HG03520 (cell line): ENCODE measurements around the gene ZP3.
"Not testable (repeated sequence)": the region's sequence is repeated elsewhere in the genome, so short reads cannot be mapped to it uniquely, and the experiment has no call there.

ENCODE experiments used
- ATAC-seq: cut with Tn5 transposase; IDR thresholded peaks from one replicate; pipeline ENCODE4 v1.9.1; 2021; ENCODE audit warnings: mild to moderate bottlenecking, moderate library complexity; ENCODE audit not compliant: unreplicated experiment

Gene ZP3

DNA sequence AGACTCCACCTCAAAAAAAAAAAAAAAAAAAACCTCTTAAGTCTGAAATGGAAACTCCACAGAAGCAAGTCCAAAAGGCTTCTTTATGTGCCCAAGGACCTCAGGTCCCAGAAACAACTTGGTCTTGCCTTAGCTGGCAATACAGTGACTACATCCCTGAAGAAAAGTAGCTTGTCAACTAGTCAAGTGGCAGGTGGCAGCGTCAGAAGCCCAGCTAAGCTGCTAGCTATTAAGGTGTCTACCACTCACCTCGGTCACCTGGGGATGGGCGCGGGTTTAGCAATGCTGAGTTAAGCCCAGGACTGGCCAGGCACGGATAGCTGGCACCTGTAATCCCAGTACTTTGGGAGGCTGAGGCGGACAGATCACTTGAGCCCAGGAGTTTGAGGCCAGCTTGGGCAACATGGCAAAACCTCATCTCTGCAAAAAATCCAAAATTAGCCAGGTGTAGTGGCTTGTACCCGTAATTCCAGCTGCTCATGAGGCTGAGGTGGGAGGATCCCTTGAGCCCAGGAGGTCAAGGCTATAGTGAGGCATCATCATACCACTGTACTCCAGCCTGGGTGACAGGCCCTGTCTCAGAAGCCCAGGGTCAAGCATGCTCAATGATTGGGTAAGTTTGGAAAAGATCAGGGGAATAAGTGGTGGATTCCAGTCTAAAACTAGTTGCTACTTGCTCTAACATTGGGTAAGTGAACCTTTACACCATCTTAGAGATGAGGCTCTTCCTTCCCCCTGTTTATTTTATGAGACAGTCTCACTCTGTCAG lies 14.6 kb downstream of the ZP3 start:
- not testable (repeated sequence) for ATAC-seq

DNA sequence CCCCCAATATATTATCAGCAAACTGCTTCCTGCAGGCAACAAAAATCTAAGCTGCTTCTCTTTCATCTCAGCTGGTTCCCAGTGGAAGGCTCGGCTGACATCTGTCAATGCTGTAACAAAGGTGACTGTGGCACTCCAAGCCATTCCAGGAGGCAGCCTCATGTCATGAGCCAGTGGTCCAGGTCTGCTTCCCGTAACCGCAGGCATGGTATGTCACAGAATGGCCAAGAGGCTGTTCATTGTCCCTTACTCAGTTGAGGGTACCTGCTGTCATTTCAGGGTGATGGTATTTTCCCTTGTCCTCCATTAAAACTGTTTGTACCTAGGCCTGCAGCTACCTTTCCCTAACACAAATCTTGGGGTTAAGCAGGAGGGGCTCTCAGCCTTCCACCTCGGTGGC lies 15.7 kb downstream of the ZP3 start:
- ATAC-seq, result not testable (repeated sequence)

DNA sequence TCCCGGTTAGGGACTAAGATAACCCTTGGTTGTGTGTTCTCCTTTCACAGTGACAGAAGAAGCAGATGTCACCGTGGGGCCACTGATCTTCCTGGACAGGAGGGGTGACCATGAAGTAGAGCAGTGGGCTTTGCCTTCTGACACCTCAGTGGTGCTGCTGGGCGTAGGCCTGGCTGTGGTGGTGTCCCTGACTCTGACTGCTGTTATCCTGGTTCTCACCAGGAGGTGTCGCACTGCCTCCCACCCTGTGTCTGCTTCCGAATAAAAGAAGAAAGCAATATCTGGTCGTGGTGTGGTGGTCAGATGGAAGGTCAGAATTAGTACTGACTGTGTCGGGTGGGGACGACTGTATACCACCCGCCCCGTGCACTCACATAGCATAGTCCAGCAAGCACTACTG lies 17.0 kb downstream of the ZP3 start:
- peak; percentile 52 for ATAC-seq

DNA sequence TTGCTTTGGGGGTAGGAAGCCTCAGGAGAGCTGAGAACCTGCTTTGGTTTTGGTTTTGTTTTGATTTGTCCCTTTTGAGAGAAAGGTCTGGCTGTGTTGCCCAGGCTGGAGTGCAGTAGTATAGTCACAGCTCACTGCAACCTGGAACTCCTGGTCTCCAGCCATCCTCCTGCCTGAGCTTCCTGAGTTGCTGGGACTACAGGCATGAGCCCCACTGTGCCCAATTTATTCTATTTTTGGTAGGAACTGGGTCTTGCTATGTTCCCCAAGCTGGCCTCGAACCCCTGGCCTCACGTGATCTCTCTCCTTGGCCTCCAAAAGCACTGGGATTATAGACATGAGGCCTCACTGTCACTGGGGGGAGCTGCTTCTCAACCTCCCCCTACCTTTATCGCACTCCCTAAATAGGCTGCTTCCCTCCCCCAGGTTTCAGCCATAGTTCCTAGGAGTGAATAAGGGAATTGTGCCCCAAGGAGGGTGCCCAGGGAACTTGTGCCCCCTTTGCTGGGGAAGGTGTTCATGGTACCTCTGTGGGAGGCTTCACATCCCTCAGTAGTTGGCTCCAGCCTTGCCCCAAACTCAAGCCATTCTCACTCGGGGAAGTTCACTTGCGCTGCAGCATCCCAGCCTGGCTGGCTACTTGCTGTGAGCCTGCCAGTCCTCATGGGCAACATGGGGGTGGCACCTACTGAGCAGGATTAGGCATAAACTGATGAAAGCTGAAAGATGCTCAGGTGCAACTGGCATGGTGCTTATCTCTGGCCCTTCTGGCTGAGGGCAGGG lies 18.1 kb downstream of the ZP3 start:
- ATAC-seq, result not testable (repeated sequence)

DNA sequence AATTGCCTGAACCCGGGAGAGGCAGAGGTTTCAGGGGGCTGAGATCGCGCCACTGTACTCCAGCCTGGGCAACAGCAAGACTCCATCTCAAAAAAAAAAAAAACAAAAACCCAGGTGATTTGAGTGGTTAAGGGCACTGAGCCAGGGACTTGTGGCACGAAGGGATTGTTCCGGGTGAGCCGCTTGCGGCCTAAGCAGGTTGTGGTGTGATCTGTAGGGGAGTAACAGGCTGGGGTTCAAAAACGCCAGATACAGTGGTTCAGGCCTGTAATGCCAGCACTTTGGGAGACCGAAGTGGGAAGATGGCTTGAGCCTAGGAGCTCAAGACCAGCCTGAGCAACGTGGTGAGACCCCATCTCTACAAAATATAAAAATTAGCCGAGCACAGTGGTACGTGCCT lies 19.1 kb downstream of the ZP3 start:
- ATAC-seq, result not testable (repeated sequence)

DNA sequence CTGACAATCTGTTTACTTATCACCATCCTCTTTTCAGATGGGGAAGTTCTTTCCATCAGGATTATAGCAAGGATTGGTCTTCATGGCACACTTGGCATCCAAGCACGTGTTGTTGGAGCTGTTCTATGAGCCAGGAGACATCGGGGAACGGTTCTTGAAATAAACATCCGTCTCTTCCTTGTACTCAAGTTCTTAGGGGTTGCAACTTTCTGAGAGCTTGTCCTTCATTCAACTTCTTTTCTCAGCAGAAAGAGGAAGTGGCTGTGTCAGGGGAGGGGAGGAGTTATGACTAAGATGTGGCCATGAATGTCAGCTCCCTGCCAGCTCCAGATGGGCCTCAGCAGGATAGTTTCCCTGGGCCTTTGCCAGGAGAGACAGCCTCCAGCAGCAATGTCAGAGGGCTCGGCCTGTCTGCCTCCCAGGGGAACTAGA lies 20.8 kb downstream of the ZP3 start:
- peak; percentile 88 for ATAC-seq

DNA sequence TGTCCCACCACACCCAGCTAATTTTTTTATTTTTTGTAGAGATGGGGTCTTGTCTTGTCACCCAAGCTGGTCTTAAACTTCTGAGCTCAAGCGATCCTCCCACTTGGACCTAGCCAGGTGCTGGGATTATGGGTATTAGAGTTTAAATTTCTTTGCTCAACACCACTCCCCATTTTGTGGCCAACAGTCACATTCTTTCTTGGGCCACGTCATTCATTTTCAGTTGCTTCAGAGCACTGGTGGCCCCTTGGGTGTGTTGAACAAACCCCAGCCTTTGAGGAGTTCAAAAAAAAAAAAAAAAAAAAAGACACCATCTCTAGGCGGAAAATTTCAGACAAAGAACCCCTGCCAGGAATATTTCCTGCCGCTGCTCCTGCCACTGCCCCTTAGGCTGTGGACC lies 32.3 kb downstream of the ZP3 start:
- not testable (repeated sequence) for ATAC-seq

DNA sequence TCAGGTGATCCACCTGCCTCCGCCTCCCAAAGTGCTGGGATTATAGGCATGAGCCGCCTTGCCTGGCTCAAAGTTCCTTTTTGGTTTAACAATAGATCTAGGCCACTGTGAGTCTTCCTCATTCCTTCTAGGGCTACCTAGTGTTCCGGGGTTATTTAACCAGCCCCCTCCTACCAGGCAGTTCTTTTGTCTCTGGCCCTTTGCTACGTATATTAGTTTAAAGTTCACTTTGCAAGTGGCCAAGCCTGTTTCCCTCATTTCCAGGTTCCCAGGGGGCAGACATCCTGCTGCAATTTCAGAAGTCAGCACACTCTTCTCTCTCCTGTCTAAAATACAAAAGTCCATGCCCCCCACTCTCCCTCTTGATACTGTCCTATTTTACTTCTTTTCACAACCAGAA lies 33.8 kb downstream of the ZP3 start:
- not testable (repeated sequence) for ATAC-seq

DNA sequence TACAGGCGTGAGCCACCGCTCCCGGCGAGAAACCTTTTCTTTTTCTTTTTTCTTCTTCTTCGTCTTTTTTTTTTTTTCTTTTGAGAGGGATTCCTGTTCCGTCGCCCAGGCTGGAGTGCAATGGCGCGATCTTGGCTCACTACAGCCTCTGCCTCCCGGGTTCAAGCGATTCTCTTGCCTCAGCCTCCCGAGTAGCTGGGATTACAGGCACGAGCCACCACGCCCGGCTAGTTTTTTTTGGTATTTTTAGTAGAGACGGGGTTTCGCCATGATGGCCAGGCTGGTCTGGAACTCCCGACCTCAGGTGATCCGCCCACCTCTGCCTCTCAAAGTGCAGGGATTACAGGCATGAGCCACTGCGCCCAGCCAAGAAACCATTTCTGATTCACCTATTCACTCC lies 36.0 kb downstream of the ZP3 start:
- ATAC-seq, result not testable (repeated sequence)

DNA sequence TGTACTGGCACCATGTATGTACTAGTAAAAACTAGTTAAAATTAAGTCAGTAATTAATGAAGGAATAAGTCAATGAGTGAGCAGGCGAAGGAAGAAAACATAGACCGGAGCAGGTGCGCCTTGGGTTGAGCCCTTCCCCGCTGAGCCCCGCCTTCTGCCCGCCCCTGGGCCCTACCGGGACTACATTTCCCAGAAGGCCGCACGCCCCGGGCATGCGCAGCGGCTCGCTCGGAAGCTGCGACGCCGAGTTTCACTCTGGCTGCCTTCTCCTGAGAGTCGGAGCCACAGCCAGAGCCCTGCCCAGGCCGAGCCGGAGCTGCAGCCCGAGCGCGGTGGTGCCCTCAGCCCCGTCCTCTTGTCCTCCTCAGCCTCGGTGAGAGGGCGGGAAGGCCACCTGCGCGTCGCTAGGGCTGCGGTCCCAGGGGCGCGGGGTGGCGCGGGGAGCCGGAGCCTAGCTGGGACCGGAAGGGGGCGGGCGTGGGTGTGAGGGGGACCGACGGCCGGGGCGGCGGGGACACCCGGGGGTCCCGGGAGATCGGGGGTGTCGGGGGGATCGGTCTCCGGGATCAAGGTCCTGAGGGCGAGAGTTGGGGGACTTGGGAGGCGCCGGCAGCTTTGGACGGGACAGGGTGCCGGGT lies 36.8 kb downstream of the ZP3 start, which contains the start of gene DTX2:
Gene DTX2 (plus strand): TSS at position 246 of the 638 bp plus-strand sequence. CDS start 18,801 bp downstream, outside the sequence.
- ATAC-seq, result peak; percentile 98

DNA sequence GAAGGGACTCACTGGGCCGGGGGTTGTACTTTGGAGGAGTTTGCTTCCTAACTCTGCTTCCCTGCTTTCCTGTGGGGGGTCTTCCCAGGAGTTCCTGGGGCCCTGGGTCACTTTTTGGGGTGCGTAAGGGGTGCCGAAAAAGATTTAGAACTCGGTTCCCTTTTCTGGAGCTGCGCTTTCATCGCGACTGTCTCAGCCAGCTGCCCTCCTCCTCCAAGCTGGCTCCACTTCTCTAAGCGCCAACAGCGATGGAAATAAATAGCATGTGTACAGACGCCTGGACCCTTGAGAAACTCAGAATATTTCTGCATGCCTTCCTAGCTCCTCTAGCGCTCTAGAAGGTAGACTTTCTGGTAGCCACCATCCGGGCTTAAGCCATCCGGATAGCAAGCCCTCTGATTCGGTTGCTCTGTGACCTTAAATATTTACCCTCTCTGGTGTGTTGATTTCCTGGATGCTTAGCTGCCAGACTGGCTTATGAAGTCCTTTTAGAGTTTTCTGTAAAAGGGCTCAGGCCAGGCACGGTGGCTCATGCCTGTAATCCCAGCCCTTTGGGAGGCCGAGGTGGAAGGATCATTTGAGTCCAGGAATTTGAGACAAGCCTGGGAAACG lies 37.6 kb downstream of the ZP3 start:
- ATAC-seq, result not testable (repeated sequence)

DNA sequence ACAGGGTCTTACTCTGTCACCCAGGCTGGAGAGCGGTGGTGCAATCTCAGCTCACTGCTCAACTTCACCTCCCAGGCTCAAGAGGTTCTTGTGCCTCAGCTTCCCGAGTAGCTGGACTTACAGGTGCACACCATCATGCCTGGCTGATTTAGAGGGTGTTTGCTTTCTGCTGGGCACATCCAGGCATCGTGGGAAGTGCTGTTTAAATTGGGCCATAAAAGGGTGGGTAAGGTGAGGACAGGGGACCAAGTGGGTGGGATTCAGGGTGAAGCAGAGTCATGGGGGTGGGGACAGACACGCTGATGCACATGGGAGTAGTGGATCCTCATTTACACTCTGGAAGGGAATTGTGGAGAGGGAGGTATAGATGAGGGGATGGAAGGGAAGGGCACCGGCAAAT lies 40.2 kb downstream of the ZP3 start:
- ATAC-seq, result not testable (repeated sequence)

DNA sequence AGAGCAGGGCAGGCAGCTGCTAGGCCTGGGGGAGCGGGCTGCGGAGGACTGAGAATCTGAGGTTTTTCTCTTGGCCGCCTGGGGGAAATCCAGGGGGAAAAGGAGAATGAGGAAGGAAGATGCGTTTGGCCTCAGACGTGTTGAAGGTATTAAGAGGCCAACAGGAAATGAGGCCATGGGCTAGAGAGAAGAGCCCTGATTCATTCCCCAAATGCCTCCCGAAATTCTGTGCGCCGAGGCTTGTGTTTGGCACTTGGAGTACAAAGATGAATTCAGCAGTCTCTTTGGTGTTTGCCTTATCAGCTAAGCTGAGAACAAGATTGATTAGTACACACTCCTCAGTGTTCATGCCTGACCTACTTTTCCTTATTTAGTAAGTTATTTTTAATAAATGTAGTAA lies 41.2 kb downstream of the ZP3 start:
- ATAC-seq, result not testable (repeated sequence)

DNA sequence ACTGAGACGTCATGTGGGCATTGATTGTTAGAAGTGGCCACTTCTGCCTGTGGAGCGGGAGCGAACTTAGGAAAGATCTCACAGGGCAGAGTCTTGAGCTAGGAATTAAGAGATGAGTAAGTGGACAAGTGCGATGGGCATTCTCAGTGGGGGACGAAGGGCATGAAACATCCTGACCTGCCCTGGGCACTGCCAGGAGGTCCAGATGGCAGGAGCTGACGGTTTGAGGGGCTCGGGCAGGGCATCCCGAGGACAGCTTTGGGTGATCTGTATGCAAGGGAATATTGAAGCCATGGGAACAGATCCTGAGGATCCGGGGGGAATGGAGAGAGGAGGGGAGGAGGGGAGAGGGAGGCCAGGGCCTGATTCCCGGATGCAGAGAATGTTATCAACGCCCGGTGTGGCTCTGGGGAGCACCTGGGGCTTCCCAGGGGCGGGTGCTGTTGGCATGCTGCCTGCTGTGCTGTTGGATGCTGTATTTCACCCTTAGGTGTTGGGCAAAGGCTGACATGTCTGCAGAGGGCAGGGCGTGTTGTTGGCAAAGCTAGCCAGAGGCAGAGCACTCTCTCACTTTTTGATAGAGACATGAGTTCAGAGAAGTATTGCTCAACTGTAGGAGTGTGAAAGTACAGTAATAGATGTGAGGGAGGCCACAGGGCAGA lies 43.1 kb downstream of the ZP3 start:
- ATAC-seq, result not testable (repeated sequence)

DNA sequence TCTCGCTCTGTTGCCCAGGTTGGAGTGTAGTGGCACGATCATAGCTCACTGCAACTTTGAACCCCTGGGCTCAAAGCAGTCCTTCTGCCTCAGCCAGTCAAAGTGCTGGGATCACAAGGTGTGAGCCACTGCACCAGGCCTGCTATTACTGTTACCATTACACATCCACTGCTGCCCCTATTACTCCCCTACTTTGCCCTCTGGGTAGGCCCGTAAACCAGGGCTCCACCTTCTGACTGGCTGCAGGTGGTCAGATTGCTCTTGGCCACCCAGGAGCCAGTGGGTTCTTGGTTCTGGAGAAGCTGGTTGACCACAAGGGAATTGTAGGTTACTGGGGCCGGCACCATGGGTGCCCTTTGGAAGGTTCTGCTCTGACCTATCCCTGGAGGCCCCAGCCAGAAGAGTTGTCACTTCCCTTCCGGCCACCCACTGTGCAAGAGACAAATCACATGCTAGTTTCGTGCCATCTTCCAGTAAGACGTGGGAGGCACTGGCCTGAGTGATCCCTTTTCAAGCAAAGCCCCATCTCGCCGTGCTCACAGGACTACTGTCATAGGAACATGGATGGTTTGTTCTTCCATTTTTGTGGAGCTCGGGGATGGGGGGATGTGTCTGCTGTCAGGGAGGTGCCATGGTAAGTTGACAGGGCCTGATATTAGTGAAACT lies 46.9 kb downstream of the ZP3 start:
- not testable (repeated sequence) for ATAC-seq

DNA sequence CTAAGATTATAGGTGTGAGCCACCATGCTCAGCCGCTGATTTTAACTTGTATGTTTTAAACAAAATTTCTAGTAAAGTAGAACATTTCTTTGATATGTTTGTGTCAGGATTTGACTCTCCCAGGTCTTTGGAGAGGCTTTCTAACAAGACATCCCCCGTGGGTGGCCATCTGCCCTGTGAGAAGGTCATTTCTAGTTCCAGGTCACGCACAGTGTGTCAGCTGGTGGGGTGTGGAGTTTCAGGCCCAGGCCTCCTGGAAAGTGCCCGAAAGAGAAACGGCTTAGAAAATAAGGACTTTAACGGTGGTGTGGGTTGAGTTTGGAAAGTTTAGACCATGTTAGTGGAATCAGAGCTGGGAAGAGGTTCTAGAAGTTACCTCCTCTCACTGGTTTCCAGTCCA lies 48.3 kb downstream of the ZP3 start:
- not testable (repeated sequence) for ATAC-seq

DNA sequence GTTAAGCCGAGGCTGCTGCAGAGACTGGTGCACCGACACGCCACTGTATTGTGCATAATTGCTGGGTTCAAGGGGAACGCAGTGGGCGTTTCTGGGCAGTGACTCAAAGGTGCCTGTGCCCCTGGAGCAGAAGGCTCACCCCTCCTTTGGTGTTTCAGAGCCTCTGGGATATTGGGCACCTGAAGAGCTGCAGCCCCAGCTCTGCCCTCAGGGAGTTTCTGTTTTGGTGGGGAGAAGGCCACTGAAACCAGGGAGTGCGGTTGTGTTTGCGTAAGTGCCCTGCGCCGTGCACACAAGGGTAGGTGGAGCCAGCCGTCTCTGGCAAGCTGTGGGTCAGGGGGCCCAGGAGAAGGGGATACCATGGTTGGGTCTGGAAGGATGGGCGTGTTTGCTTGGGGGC lies 51.5 kb downstream of the ZP3 start:
- ATAC-seq, result not testable (repeated sequence)

DNA sequence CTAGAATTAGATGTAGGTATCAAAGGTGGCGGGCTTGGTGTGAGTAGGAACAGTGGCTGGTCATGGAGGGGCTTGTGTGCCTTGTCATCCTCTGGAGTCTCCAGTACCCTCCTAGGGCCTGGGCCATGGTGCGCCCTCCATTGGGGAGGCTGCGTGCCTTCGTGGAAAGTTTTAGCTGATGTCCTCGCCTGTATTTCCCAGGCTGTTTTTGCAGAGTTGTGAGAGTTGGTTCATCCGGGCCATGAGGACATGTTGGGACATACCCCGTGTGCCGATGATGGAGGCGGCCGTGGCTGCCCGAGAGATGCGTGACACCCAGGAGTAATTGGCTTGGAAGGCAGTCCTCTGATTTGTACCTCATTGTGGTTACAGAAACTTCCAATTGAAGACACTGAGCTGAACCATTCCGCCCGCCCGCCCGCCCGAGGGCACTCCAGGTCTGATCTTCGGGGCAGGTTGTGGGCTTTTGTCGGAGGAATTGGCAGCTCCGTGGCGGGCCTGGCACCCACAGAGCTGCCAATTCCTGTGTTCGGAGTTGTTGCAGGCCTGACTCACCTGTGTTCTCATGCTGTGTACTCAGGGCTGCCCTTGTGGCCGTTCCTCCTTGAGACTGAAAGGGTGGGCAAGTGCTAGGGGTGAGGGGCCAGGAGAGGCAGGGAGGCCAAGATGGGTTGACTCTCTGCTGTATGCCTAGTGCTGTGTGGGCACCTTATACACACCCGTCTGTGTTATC lies 52.2 kb downstream of the ZP3 start:
- ATAC-seq, result not testable (repeated sequence)

DNA sequence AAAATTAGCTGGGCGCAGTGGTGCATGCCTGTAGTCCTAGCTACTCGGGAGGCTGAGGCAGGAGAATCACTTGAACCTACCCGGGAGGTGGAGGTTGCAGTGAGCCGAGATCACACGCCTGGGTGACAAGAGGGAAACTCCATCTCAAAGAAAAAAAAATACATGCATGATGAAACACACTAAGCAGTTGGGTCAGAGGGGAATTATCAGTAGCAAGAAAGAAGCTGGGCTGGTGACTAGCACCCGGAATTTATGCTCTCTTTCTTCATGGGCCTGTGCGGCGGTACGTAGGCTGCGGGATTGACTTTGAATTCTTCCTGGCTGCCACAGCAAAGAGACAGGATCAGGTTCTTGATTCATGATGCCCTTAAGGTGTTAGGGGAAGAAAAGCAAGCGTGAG lies 54.9 kb downstream of the ZP3 start:
- not testable (repeated sequence) for ATAC-seq
